T-helper 1 cell treated with Interleukin-12 subunit alpha and Interleukin-12 subunit beta and Interleukin-4 antibody, amounts not matched to agents 30 ng/mL and 1 ng/mL, for 36 hours (primary cell): ENCODE measurements around the gene ADAMTS16. TPM values are rescaled to one million over a fixed set of nuclear protein-coding genes. Genes with fewer than 3 reads are reported as not detected.
"Not testable (repeated sequence)": the region's sequence is repeated elsewhere in the genome, so short reads cannot be mapped to it uniquely, and the experiment has no call there.

ENCODE experiments used
- intact Hi-C: fragments of 100-400 bp; cut with micrococcal nuclease; formaldehyde crosslinking; loops from one replicate; pipeline ENCODE4 v1.15.1; 2024
- total RNA-seq: library from RNA; stranded (reverse); gene quantifications from 2 replicates; pipeline ENCODE4 v1.2.3, GENCODE V29; 2022

Gene ADAMTS16, protein sequence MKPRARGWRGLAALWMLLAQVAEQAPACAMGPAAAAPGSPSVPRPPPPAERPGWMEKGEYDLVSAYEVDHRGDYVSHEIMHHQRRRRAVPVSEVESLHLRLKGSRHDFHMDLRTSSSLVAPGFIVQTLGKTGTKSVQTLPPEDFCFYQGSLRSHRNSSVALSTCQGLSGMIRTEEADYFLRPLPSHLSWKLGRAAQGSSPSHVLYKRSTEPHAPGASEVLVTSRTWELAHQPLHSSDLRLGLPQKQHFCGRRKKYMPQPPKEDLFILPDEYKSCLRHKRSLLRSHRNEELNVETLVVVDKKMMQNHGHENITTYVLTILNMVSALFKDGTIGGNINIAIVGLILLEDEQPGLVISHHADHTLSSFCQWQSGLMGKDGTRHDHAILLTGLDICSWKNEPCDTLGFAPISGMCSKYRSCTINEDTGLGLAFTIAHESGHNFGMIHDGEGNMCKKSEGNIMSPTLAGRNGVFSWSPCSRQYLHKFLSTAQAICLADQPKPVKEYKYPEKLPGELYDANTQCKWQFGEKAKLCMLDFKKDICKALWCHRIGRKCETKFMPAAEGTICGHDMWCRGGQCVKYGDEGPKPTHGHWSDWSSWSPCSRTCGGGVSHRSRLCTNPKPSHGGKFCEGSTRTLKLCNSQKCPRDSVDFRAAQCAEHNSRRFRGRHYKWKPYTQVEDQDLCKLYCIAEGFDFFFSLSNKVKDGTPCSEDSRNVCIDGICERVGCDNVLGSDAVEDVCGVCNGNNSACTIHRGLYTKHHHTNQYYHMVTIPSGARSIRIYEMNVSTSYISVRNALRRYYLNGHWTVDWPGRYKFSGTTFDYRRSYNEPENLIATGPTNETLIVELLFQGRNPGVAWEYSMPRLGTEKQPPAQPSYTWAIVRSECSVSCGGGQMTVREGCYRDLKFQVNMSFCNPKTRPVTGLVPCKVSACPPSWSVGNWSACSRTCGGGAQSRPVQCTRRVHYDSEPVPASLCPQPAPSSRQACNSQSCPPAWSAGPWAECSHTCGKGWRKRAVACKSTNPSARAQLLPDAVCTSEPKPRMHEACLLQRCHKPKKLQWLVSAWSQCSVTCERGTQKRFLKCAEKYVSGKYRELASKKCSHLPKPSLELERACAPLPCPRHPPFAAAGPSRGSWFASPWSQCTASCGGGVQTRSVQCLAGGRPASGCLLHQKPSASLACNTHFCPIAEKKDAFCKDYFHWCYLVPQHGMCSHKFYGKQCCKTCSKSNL
- not detected in 2 replicates for total RNA-seq

DNA sequence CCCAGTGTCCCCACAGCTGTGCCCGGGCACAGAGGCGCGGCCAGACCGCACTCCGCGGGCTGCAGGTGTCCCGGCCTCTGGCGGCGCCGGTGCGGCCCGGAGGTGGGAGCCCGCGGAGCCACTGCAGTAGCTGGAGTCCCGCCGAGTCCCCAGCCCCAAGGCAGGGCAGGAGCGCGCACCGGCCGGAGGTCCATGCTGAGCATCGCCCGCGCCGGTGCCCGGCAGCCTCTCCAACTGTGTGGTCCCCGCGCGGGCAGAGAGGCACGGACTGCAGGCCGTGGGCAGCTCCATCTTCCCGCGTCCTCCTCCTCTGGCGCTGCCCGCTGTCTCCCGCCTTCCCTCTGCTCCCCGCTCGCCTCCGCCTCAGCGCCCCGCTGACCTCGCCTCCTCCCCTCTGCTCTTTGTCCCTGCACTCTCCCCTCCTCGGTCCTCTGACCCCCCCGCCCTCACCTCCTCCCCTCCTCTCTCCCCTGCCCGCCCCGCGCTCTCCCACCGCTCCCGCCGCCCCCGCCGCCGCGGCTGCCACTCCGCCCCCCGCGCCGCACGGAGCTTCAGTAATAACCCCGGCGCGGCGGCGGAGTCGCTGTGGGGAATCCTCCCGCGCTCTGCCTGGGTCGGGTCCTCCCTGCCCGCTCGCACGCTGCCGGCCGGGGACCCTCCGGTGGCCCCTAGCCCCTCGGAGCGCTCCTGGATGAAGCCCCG is at the start of gene ADAMTS16:
ADAMTS16 (plus strand) TSS at position 554 of the 702 bp plus-strand sequence; CDS start at position 692, 138 bp downstream.
- intact Hi-C loops = loop anchor here (2.0 to 5.0 kb wide), 2 partner anchors 261 to 352 kb away; no protein-coding TSS in a partner anchor

DNA sequence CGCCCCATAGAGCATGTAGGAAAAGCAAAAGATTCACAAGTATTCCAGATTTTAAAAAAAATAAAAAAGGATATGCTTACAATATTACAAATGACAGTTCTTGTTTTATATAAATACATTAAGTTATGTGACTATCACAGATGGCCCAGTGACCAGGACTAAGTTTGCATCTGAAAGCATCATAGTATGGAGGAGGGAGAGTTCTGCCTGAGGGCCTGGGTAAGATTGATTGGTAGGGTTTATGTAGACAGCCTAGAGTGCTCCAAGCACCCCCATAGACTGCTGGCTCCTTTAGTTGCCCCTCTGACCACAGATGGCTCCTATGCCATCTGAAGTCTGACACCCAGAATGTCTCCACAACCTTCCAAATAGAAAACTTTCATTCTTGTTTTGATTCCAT is 48.0 kb upstream of the ADAMTS16 start:
- intact Hi-C loops = no loop called here

DNA sequence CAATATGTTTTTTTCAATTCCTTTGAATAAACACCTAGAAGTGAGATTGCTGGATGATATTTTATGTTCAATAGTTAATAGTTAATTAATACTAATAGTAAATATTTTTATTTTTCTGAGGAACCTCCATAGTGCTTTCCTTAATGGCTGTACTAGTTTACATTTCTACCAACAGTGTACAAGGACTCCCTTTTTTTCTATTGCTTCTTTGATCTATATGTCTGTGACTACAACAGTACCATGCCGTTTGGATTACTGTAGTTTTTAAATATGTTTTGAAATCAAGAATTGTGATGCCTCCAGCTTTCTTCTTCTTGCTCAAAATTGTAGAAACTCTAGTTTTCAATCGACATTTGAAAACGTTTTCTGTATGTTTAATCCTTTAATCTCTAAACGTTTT is 39.5 kb upstream of the ADAMTS16 start:
- intact Hi-C loops = no loop called here

DNA sequence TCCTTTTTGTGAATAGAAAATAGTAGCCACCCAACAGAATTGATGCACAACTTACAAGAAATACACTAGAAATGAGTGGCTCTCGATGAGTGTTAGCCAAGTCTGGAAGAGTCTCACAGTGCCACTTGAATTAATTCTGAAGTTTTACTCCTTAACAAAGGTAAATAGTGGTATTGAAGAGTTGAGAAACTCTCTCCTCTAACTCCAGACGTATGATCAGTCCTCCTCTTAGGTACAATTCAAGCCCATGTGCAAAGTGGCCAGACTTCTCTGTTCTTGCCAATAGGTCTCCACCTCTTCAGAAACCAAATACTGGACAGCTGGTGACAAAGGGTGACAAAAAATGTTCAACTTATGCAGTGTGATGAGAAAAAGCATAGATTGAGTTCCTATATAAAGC is 38.5 kb upstream of the ADAMTS16 start:
- intact Hi-C loops = no loop called here

DNA sequence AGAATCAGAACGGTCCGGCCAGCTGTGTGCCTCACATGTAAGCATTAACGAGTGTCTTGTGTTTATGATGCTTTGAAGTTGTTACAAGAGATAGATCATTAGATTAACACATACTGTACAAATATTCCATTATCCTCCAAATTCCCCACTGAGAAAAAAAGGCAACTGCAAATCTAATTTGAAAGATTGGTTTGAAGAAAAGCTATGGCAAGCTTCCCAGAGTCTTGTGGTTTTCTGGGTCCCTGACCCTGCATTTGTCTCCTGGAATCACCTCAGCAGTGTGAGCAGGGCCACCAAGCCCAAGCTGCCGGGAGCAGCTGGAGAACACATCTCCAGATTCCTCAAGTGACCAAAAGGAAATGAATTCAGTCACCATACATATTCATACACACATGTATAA is 36.9 kb upstream of the ADAMTS16 start:
- intact Hi-C loops = no loop called here

DNA sequence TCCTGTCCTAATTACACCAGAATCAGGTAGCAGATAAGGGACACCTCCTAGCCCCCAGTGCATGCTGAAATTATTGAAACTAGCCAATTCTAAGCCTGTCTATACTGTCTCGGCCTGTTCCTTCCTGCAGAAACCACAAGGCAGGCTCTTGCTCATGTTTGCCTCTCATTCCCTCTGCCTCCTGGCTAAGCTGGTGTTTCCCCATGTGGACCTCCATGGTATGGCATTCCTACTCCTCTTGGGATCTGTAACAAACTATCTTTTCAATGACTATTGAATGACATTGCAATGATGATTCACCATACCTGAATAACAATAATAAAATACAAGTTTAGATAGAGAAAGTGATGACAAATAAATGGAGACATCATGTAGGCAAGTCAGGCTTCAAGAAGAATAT is 35.6 kb upstream of the ADAMTS16 start:
- intact Hi-C loops = no loop called here

DNA sequence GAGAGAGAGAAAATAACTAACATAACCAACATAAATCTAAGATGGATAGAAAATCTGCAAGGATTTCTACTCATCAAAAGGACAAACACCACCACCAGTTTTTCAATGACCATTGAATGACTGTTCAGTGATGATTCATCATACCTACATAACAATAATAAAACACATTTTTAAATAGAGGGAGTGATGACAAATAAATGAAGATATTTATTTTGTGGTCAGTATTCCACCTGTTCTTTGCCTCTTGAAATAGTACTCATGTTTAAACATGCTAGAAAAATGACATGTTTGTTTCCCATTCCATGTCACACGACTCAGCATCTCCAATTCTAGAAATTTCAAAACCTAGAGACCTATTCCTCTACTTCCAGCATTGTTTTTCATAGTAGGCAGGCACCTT is 34.6 kb upstream of the ADAMTS16 start:
- intact Hi-C loops = no loop called here

DNA sequence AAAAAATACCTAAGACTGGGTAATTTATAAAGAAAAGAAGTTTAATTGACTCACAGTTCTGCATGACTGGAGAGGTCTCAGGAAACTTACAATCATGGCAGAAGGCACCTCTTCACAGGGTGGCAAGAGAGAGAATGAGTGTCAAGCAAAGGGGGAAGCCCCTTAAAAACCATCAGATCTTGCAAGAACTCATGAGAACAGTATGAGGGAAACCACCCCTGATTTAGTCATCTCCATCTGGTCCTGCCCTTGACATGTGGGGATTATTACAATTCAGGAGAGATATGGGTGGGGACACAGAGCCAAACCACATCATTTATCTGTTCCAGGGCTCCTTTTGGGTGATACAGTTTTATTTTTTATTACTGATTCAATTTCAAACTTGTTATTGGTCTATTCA is 23.2 kb upstream of the ADAMTS16 start:
- intact Hi-C loops = no loop called here

DNA sequence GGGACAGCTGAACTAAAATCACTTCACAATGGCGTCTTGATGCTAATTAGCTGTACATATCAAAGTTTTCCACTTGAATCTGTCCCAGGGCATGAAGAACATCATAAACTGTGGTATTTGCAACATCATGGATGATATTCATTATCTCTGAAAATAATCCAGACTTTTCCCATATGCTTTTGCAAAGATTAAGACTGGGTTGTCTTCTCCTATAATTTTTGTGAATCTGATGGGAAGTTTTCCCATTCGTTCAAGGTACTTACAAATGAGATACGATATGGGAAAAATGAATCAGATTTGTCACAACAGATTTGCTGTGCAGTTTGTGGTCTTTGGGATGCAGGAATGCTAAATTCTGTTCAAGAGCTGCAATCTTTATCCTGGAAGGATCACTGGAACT is 17.4 kb upstream of the ADAMTS16 start:
- intact Hi-C loops = no loop called here

DNA sequence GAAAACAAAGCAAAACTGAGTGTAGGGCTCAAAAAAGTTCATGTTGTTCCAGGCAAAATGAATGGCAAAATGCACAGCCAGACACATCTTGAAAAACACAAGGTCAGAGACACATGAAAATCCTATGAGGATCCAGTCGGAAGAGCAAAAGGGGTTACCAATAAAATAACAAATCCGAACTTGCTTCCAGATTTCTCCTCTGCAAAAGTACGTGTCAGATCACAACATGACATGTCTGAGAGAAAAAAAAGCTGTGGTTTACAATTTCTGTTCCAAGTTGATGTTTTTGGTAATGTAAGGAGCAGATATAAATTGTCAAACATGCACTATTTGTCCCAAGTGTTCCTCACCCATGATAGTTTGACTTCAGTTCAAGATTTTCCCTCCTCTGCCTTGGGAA is 15.9 kb upstream of the ADAMTS16 start:
- intact Hi-C loops = no loop called here

DNA sequence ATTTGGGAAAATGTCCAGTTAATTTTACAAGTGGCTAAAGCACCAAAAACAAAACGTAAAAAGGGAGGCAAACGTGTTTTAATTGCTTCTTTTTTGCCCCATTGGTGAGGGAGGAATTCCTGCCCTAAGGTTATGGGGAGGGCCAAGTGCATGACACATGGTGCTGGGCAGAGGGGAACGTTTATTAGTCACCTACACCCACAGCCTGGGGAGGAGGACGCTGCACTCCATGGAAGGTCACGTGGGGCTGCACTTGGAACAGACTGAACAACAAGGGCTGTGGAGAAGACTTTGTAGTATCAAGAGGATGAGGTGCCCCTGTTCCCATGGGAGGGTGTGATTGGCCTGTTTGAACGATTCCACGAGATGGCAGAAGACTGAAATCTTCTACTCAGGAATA is 13.7 kb upstream of the ADAMTS16 start:
- intact Hi-C loops = no loop called here

DNA sequence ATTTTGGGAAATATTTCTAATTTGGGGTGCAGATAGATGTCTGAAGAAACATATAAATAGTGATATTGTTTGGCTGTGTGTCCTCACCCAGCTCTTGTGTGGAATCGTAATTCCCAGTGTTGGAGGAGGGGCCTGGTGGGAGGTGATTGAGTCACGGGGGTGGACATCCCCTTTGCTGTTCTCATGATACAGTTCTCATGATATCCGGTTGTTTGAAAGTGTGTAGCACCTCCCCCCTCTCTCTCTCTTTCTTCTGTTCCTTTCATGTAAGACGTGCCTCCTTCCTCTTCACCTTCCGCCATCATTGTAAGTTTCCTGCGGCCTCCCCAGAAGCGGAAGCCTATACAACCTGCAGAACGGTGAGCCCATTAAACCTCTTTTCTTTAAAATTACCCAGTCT is 11.4 kb upstream of the ADAMTS16 start:
- intact Hi-C loops = no loop called here

DNA sequence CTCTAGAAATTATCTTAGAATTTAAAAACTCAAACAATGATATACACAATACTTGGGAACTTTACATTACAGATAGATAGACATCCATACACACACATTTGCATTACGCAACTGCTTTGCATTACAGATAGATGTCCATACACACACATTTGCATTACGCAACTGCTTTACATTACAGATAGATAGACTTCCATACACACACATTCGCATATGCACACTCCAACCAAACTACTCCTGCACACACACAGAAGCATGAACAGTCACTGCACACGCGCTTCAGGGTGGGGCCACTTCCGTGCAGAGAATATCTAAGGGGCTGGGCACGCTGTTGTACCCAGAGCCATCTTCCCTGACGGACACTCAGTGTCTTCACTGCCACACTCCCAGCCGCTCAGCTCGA is 7.9 kb upstream of the ADAMTS16 start:
- intact Hi-C loops = no loop called here

DNA sequence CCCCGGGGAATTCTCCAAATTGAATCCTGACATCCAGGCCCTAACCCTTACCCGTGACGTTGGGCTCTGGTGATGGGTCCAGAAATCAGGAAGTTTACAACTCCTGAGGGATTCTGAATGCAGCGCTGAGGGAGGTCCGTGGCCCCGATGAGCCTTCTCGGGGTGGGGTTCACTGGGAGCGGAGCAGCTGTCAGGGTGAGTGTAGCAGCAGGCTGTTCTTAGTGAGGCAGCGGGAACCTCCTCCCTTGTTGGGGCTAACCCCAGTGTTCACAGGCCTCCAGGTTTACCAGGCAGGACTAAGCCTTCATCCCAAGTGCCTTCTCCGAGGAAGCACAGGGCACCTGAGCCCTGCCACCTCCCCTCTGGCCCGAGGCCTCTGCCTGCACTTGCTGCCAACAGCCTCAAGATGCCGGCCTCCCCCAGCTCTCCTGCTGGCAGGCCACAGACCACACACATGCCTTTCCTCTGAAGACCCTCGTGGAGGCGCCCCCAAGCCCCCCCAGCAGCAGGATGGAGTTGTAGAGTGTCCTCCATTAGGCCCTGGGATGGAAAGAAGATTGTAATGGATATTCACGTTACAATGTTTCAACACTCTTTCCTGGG is 7.3 kb upstream of the ADAMTS16 start:
- intact Hi-C loops = no loop called here

DNA sequence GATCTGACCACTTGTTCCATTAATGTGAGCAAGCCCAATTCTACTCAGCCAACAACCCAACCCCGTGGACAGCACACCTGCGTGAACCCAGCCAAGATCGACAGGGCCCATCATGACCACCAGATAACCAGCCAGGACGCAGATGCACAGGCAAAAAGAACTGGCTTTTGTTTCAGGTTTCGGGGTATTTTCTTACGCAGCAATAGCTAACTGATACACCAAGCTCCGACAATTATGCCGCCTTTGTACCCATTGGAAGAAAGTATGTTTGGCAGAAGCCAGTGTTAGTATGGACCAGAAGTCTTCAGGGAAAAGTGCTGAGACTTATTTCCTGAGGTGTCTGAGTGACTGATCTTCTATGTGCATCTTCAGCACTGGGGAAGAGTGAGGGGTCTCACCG is 6.0 kb upstream of the ADAMTS16 start:
- intact Hi-C loops = no loop called here

DNA sequence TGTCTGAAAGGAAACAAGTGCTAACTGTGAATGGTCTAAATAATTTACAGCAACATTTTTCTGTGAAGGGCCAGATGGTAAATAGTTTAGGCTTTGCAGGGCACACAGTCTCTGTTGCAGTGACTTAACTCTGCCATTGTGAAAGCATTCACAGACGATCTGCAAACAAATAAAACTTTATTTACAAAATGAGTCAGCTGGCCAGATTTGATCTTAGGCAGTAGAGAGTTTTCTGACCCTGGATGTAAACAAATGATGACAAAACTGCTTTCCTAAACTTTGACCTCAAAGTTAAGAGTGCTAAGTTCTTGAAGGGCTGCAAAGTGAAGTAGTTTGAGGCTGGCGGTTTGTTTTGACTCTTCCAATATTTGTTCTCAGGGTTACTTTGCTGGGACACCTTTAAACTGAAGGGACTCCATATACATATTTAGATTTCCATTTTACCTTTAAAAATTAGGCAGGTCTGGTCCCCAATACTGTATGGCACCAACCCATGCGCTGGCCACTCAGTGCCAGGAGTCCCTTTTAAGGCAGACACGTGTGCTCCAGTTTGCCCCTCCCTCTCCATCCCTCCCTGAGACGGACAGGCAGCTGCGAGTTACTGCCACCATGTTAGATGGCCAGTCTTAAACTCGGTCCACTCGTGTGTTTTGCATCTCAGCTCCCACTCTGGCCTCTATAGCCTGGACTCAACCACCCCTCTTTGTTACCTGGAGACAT is 4.0 kb upstream of the ADAMTS16 start:
- intact Hi-C loops = no loop called here

DNA sequence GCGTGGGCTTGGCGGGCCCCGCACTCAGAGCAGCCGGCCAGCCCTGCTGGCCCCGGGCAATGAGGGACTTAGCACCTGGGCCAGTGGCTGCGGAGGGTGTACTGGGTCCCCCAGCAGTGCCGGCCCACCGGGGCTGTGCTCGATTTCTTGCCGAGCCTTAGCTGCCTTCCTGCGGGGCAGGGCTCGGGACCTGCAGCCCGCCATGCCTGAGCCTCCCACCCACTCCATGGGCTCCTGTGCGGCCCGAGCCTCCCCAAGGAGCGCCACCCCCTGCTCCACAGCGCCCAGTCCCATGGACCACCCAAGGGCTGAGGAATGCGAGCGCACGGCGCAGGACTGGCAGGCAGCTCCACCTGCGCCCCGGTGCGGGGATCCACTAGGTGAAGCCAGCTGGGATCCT is 2.3 kb upstream of the ADAMTS16 start:
- intact Hi-C loops = not testable (repeated sequence)

DNA sequence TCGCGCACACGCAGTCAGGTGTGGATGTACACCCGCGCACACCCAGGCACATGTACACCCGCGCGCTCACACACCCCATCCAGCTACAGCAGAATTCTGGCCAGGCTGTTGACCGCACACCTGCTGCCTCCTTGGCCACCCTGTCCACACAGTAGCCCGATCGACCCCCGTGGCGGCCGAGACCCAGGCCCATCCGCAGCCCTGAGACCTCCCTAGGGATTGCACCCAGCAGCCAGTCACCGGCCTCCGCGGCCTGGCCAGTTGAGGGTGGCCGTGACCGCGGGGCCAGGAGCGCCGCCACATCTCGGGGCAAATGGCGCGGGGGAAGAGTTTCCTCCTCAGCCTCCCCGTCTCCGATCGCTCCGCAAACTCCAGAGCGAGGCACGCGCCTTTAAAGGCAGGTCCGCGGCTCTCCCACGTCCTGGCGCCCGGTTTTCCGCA is 774 bp upstream of the ADAMTS16 start:
- intact Hi-C loops = no loop called here

DNA sequence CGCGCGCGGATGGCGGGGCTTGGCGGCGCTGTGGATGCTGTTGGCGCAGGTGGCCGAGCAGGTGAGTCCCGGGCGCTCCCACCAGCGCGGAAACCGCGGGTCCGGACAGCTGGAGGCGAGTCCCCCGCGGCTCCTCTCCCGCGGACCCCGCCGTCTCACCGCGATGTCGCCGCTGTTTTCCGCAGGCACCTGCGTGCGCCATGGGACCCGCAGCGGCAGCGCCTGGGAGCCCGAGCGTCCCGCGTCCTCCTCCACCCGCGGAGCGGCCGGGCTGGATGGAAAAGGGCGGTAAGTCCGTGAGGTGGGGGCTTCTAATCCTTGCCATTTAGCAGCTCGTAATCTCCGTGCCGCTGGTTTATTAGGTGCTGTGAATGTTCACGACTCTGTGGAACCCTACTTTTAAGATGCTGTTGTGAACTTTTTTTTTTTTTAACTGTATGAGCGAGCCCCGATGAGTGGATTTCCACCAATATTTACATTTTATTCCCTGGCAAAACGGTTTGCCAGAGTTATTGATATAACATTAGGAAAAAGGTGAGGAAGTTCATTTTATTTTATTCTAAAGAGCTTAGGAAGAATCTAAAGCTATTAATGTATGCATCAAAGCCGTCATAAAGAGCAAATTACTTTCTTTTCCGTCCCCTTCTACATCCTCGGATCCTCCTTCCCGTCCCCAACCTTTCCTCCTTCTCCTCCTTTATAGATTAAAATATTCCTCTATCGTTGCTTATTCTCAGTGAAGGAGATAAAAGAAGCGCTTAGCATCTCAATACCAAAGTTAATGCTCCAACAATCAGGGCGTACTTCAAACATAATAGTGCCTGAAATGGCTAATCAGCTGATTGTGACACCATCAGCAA is 579 bp downstream of the ADAMTS16 start:
- intact Hi-C loops = loop anchor here (2.0 to 5.0 kb wide), 2 partner anchors 262 to 352 kb away; no protein-coding TSS in a partner anchor
